HPDE6-E6E7 (cell line): ENCODE data around the gene HERC2.

Experiments used
- DNase-seq: peaks from one replicate; pipeline ENCODE4 v3.0.0; 2011; ENCODE audit warnings: missing footprints; ENCODE audit errors: extremely low spot score

HERC2 gene

GRCh38 chr15:28112962-28113361 is 209.0 kb downstream of the HERC2 start:
- no peak for DNase-seq

- DNase-seq = no peak
These were observed 209.7 kb downstream of the HERC2 start for GRCh38 chr15:28112101-28112760.

- no peak for DNase-seq
These were observed 210.4 kb downstream of the HERC2 start for GRCh38 chr15:28111543-28111942.

- DNase-seq = no peak
These were observed 211.5 kb downstream of the HERC2 start for GRCh38 chr15:28110481-28110881.

- no peak for DNase-seq
These were observed 212.1 kb downstream of the HERC2 start for GRCh38 chr15:28109626-28110455.

- no peak for DNase-seq
These were observed 214.1 kb downstream of the HERC2 start for GRCh38 chr15:28107904-28108275.

GRCh38 chr15:28107111-28107903 is 214.7 kb downstream of the HERC2 start:
- DNase-seq = no peak

GRCh38 chr15:28106294-28107110 is 215.5 kb downstream of the HERC2 start:
- DNase-seq = no peak

- no peak for DNase-seq
These were observed 216.2 kb downstream of the HERC2 start for GRCh38 chr15:28105793-28106192.

GRCh38 chr15:28105224-28105791 is 216.7 kb downstream of the HERC2 start:
- DNase-seq = no peak

- no peak for DNase-seq
These were observed 217.7 kb downstream of the HERC2 start for GRCh38 chr15:28104326-28104725.

GRCh38 chr15:28103831-28104230 is 218.1 kb downstream of the HERC2 start:
- DNase-seq = no peak

GRCh38 chr15:28101983-28102441 is 220.0 kb downstream of the HERC2 start:
- DNase-seq = no peak

GRCh38 chr15:28101201-28101600 is 220.8 kb downstream of the HERC2 start:
- DNase-seq = no peak

- DNase-seq = no peak
These were observed 221.3 kb downstream of the HERC2 start for GRCh38 chr15:28100516-28101195.

GRCh38 chr15:28099555-28100140 is 222.3 kb downstream of the HERC2 start:
- no peak for DNase-seq

- DNase-seq = no peak
These were observed 223.0 kb downstream of the HERC2 start, which contains the start of gene OCA2 for GRCh38 chr15:28098766-28099554. OCA2 (minus strand) TSS chr15:28099315; CDS start chr15:28081874, 17,441 bp downstream.

- DNase-seq = no peak
These were observed 223.6 kb downstream of the HERC2 start for GRCh38 chr15:28098360-28098765.

GRCh38 chr15:28097656-28098359 is 224.2 kb downstream of the HERC2 start:
- no peak for DNase-seq
